GM12891 (cell line): ENCODE results near the gene RASSF4.

ENCODE experiments used
- DNase-seq: peaks from one replicate; pipeline ENCODE4 v3.0.0; 2011; ENCODE audit warnings: low spot score; ENCODE audit not compliant: insufficient read length
- FAIRE-seq: peaks from 2 replicates; lab custom pipeline; 2011; peaks lifted over from hg19 to GRCh38; lab: Jason Lieb, UNC
- PAX5 ChIP-seq: IDR thresholded peaks from 2 replicates; pipeline ENCODE4 v1.6.1; 2011; ENCODE audit warnings: low read length, moderate library complexity, mild to moderate bottlenecking; ENCODE audit not compliant: insufficient read depth, severe bottlenecking
- POLR2A ChIP-seq: IDR thresholded peaks from 2 replicates; pipeline ENCODE4 v1.6.1; 2011; ENCODE audit warnings: low read depth, low read length, control low read depth
- POLR2AphosphoS5 ChIP-seq: IDR thresholded peaks from 2 replicates; pipeline ENCODE4 v1.6.1; 2011; ENCODE audit warnings: low read depth, low read length, control low read depth
- POU2F2 ChIP-seq: IDR thresholded peaks from 2 replicates; pipeline ENCODE4 v1.6.1; 2011; ENCODE audit warnings: low read depth, mild to moderate bottlenecking, control low read depth, low read length, moderate library complexity
- SPI1 ChIP-seq: IDR thresholded peaks from 2 replicates; pipeline ENCODE4 v1.6.1; 2011; ENCODE audit warnings: low read depth, low read length, control low read depth
- TAF1 ChIP-seq: IDR thresholded peaks from 2 replicates; pipeline ENCODE4 v1.6.1; 2011; ENCODE audit warnings: low read depth, low read length, control low read depth

RASSF4 gene

GRCh38 chr10:44969854-44970253 lies 10.3 kb downstream of the RASSF4 start:
- no peak for DNase-seq
- no peak for FAIRE-seq
- TF ChIP-seq POLR2AphosphoS5 = no peak
- no peak for TF ChIP-seq TAF1
- no peak for TF ChIP-seq SPI1
- TF ChIP-seq POU2F2 = no peak
- TF ChIP-seq PAX5 = no peak
- TF ChIP-seq POLR2A = no peak

- FAIRE-seq (no peak), DNase-seq (no peak)
- TF ChIP-seq TAF1 = no peak
- TF ChIP-seq POU2F2 = no peak
- TF ChIP-seq SPI1 = no peak
- TF ChIP-seq POLR2A = no peak
- TF ChIP-seq PAX5 = no peak
- no peak for TF ChIP-seq POLR2AphosphoS5
Observed at GRCh38 chr10:44970812-44971395, 11.3 kb downstream of the RASSF4 start.

- TF ChIP-seq POU2F2 = no peak
- no peak for TF ChIP-seq SPI1
- TF ChIP-seq PAX5 = no peak
- no peak for TF ChIP-seq TAF1
- no peak for TF ChIP-seq POLR2AphosphoS5
- TF ChIP-seq POLR2A = no peak
- no peak for DNase-seq
- FAIRE-seq = no peak
Observed at GRCh38 chr10:44971434-44971833, 11.8 kb downstream of the RASSF4 start.

- DNase-seq = no peak
- no peak for TF ChIP-seq POLR2A
- TF ChIP-seq TAF1 = no peak
- TF ChIP-seq SPI1 = no peak
- TF ChIP-seq PAX5 = no peak
- TF ChIP-seq POLR2AphosphoS5 = no peak
- no peak for TF ChIP-seq POU2F2
- no peak for FAIRE-seq
Observed at GRCh38 chr10:44971935-44972757, 12.5 kb downstream of the RASSF4 start.

- TF ChIP-seq PAX5 (no peak), POLR2AphosphoS5 (no peak), SPI1 (no peak), TAF1 (no peak), POU2F2 (no peak), POLR2A (no peak)
- DNase-seq (no peak), FAIRE-seq (no peak)
Observed at GRCh38 chr10:44972874-44973306, 13.3 kb downstream of the RASSF4 start.

GRCh38 chr10:44973323-44974081 lies 13.9 kb downstream of the RASSF4 start:
- no peak for DNase-seq

GRCh38 chr10:44974082-44974627 lies 14.6 kb downstream of the RASSF4 start:
- TF ChIP-seq PAX5 (no peak), SPI1 (no peak), POU2F2 (no peak)
- no peak for FAIRE-seq
- DNase-seq = no peak

More at GRCh38 chr10:44973323-44974081, 13.9 kb downstream of the RASSF4 start:
- peak; percentile 66 for FAIRE-seq
- TF ChIP-seq POLR2AphosphoS5 (no peak), POLR2A (no peak), PAX5 (no peak), POU2F2 (no peak), TAF1 (no peak), SPI1 (no peak)

- DNase-seq (peak; percentile 81), FAIRE-seq (peak; percentile 74)
- TF ChIP-seq PAX5 (peak; percentile 23), SPI1 (no peak), POU2F2 (0 out of 2 replicates have a peak, but pooled peaks have one; percentile 17)
Observed at GRCh38 chr10:44974628-44975430, 15.2 kb downstream of the RASSF4 start.
